Activated CD8-positive, alpha-beta memory T cell treated with anti-CD3 and anti-CD28 coated beads for 36 hours (primary cell): ENCODE results near the gene DBNDD2. TPM values are rescaled to one million over a fixed set of nuclear protein-coding genes. Genes with fewer than 3 reads are reported as not detected.

Experiments
- CTCF ChIA-PET: fragments of 350-600 bp; sonication (Branson Sonifier 250); formaldehyde crosslinking; loops from one replicate; lab custom pipeline; 2021; ENCODE audit warnings: antibody characterized with exemption; lab: Charles Lee
- POLR2A ChIA-PET: fragments of 350-600 bp; sonication (Branson Sonifier 250); formaldehyde crosslinking; loops from one replicate; lab custom pipeline; 2021; ENCODE audit warnings: antibody characterized with exemption; lab: Charles Lee
- total RNA-seq, 2 experiments: library from RNA; stranded (reverse); gene quantifications; one replicate each; pipeline ENCODE4 v1.2.3, GENCODE V29; 2021

DBNDD2 gene
- total RNA-seq, 2 experiments from 2014 or later, result 10.4 to 10.6 TPM

DNA sequence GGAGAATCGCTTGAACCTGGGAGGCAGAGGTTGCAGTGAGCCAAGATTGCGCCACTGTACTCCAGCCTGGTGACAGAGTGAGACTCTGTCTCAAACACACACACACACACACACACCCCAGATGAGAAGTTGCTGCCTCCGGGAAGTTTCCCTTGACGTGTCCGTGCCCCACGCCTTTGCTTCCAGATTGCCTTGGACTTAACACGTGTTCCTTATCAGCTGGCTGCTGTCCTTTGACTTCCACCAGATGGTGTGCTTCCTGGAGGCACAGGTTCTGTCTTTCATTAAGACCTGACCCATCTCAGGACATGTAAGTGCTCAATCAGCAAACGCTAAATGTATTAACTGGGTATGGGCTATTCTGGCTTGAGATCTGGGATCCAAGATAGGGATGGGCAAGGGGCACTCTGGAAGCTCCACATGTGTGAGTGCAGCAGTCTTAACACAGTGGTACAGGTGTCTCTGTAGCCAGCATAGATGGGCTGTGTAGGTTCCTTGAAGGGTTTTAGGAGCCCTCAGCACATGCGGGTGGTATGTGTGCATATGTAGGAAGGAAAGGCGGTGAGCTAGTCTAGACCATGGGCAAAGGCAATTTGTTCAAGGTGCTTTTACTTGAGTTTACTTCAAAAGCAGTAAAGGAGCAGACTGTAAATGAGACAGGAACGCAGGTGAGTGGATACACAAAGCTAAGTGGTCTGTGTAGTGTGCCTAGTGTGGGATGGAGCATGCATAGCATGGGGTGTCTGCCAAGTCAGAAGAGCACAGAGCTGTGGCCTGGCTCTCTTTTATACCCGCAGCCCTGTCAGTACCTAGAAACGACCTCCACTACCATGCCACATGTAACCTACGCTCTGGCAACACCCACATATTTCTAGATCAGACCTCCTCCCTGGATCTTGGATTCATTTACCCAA, 19.4 kb downstream of the DBNDD2 start:
- ChIA-PET CTCF (interaction anchor here (1.3 to 1.6 kb wide), 4 partner anchors 9 to 65 kb away, joined by 3 to 6 read pairs (median 6); partner anchors contain the start of gene SYS1), POLR2A (no interaction called here)

- CTCF ChIA-PET, result interaction anchor here (0.7 kb wide), 2 partner anchors 20 to 1887 kb away, joined by 3 read pairs; no protein-coding TSS in a partner anchor
- POLR2A ChIA-PET, result no interaction called here
Observed at GRCh38 chr20:45429618-45430017, 21.5 kb downstream of the DBNDD2 start.

GRCh38 chr20:45432294-45432693, 24.2 kb downstream of the DBNDD2 start:
- CTCF ChIA-PET, result no interaction called here
- POLR2A ChIA-PET, result no interaction called here

GRCh38 chr20:45433316-45433715, 25.2 kb downstream of the DBNDD2 start:
- ChIA-PET CTCF (interaction anchor here (0.9 to 4.8 kb wide), 2 partner anchors 60 to 70 kb away, joined by 3 to 55 read pairs; partner anchors contain the start of gene SYS1), POLR2A (no interaction called here)

- CTCF ChIA-PET, result interaction anchor here (0.9 to 4.8 kb wide), 2 partner anchors 60 to 71 kb away, joined by 3 to 55 read pairs; partner anchors contain the start of gene SYS1
- POLR2A ChIA-PET, result no interaction called here
Observed at GRCh38 chr20:45433976-45434375, 25.9 kb downstream of the DBNDD2 start.

GRCh38 chr20:45436732-45437485, 28.8 kb downstream of the DBNDD2 start:
- ChIA-PET CTCF (interaction anchor here (0.5 to 4.8 kb wide), 29 partner anchors 9 to 353 kb away, joined by 3 to 55 read pairs (median 4); partner anchors contain the start of genes PIGT, RBPJL and SYS1), POLR2A (interaction anchor here (0.6 to 2.2 kb wide), 8 partner anchors 62 to 1029 kb away, joined by 3 to 11 read pairs (median 4); partner anchors contain the start of gene SYS1)

DNA sequence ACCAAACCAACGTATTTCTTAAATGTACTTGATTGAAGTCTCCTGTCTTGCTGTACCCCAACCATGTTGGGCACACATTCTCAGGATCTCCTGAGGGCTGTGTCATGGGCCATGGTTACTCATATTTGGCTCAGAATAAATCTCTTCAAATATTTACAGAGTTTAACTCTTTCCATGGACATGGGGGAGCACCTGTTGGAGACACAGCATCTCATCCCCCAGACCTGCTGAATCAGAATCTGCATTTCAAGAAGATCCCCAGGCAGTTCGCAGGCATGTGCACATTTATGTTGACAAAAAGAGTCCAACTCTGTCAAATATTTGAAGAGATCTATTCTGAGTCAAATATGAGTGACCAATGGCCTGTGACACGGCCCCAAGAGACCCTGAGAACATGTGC, 32.3 kb downstream of the DBNDD2 start:
- CTCF ChIA-PET, result interaction anchor here (0.6 to 2.5 kb wide), 2 partner anchors 66 to 429 kb away, joined by 3 to 10 read pairs; no protein-coding TSS in a partner anchor
- POLR2A ChIA-PET, result no interaction called here

GRCh38 chr20:45440891-45441685, 33.0 kb downstream of the DBNDD2 start:
- ChIA-PET POLR2A (no interaction called here), CTCF (no interaction called here)

DNA sequence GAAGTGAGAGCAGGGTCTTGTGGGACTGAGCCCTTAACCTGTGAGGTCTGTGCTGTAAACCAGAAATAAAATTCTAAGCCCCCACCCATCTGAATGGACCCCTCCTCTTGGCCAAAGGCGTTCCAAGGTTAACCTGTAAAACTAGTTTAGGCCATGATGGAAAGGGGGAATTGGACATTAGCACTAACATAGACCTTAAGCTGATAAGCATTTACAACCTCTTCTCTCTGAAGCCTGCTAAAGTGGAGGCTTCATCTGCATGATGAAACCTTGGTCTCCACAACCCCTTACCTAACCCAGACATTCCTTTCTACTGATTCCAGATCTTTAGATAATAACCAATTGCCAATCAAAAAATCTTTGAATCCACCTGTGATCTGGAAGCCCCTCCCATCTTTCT, 33.7 kb downstream of the DBNDD2 start:
- POLR2A ChIA-PET, result no interaction called here
- CTCF ChIA-PET, result no interaction called here

DNA sequence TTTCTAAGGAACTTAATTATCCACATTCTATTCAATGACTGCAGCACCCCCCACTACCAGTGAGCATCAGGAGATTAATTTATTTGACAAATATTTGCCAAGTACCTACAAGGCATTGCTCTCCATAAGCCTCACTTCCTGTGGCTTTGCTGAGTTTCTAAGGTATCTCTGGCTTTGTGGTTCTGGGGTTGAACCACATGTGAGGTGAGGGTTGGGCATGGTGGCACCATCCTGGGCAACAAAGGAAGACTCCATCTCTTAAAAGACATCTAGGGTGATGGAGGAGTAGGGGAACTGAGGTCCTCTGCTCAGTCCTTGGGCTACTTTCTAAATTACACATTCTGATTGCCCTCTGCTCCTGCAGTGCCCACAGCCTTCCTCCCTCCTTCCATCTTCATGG, 36.0 kb downstream of the DBNDD2 start:
- ChIA-PET CTCF (interaction anchor here (1.5 kb wide), 1 partner anchor 9 kb away, joined by 4 read pairs; no protein-coding TSS in a partner anchor), POLR2A (no interaction called here)

GRCh38 chr20:45445805-45446562, 37.9 kb downstream of the DBNDD2 start:
- ChIA-PET POLR2A (no interaction called here), CTCF (interaction anchor here (1.1 to 3.4 kb wide), 5 partner anchors 9 to 325 kb away, joined by 3 to 12 read pairs (median 5); partner anchors contain the start of gene SYS1)

DNA sequence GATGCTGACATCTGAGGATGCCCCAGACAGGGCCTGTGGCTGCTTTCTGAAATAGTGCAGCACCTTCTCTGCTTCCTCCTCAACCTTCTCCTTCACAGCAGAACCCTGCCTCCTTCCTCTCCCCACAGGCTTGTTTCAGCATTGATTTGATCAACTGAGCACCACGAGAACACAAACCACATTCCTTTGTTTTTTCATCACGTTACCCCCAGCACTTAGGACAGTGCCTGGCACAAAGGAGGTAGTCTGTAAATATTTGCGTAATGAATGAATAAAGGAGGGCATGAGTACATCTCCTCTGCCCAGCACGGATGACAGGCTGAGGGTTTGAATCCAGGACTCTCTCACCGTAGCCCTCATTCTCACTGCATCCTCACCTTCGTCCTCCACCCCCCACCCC, 40.2 kb downstream of the DBNDD2 start:
- ChIA-PET POLR2A (no interaction called here), CTCF (interaction anchor here (0.6 to 3.4 kb wide), 4 partner anchors 11 to 323 kb away, joined by 3 to 12 read pairs (median 7); no protein-coding TSS in a partner anchor)

- CTCF ChIA-PET, result interaction anchor here (0.7 to 2.9 kb wide), 12 partner anchors 12 to 138 kb away, joined by 3 to 20 read pairs (median 4); partner anchors contain the start of genes SYS1 and TP53TG5
- POLR2A ChIA-PET, result no interaction called here
Observed at GRCh38 chr20:45449528-45449927, 41.4 kb downstream of the DBNDD2 start.

DNA sequence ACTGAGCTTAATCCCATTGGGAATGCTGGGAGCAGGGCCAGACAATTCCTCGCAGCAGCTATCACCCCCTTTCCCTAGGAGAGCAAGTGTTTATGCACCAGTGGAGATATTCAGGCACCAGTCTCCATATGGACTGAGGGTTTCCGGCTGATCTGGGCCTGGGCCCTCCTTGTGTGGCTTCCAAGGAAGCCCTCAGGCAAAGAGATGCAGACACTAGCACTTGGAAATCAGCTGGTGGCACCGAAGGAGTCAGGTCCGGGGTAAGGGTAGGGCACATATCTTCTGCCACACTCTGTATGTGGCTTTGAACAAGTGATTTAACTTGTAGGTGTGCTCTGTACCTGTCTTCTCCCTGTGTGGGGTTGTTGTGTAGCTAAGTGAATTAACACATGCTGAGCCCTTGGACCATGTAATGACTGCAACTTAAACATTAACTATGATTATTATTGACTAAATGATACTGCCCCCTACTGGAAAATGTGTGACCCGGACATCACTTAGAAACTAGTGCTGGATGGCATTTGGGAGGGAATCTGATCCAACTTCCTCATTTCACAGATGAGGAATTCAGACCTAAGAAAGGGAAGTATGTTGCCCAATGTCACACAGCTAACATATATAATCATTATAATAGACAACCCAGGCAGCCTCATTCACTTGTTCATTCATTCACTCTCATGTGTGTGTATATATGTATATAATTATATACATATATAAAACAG, 42.2 kb downstream of the DBNDD2 start:
- ChIA-PET CTCF (interaction anchor here (0.6 to 2.9 kb wide), 14 partner anchors 13 to 138 kb away, joined by 3 to 20 read pairs (median 3); partner anchors contain the start of genes SYS1 and TP53TG5), POLR2A (no interaction called here)

DNA sequence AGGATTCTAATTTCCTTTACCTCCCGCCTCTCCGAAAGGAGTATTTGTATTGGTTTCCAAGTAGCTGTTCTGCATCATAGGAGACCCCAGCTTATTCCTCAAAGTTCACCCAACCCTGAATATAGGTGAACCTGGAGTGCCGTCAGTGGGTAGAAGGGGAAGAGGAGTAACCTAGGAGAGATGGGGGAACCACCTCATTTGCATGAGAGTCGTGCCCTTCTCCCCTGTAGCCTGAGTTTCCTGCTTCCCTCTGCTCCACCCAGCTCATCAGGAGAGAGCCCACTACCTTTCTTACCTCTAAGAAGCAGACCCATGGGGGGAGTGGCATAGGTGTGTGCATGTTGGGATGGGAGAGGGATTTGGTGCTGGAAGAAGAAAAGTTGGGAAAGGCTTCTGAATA, 44.1 kb downstream of the DBNDD2 start:
- ChIA-PET CTCF (interaction anchor here (1.2 to 1.9 kb wide), 4 partner anchors 9 to 319 kb away, joined by 3 to 8 read pairs (median 4); partner anchors contain the start of gene SYS1), POLR2A (no interaction called here)

GRCh38 chr20:45452772-45453691, 44.9 kb downstream of the DBNDD2 start:
- POLR2A ChIA-PET, result no interaction called here
- CTCF ChIA-PET, result interaction anchor here (1.0 to 1.9 kb wide), 7 partner anchors 10 to 318 kb away, joined by 3 to 8 read pairs (median 3); partner anchors contain the start of gene SYS1
